ENCODE data around the gene SORCS2.

Gene SORCS2

GRCh38 chr4:7771541-7772507, 579.5 kb downstream of the SORCS2 start:
- no peaks in the 10 kb centered on the region for H3K27me3 Mint-ChIP-seq
- no peaks in the 10 kb centered on the region for H3K9me3 Mint-ChIP-seq
- peaks cover 30% of the 10 kb centered on the region for H3K4me1 Mint-ChIP-seq (ENCODE audit: low read depth)
- H3K36me3 Mint-ChIP-seq (ENCODE audit: low read depth) = peaks cover 84% of the 10 kb centered on the region
- H3K27ac Mint-ChIP-seq = peak overlapping the region; percentile 55
- no peak overlapping the region for H3K4me3 Mint-ChIP-seq
- no peak for DNase-seq

DNA sequence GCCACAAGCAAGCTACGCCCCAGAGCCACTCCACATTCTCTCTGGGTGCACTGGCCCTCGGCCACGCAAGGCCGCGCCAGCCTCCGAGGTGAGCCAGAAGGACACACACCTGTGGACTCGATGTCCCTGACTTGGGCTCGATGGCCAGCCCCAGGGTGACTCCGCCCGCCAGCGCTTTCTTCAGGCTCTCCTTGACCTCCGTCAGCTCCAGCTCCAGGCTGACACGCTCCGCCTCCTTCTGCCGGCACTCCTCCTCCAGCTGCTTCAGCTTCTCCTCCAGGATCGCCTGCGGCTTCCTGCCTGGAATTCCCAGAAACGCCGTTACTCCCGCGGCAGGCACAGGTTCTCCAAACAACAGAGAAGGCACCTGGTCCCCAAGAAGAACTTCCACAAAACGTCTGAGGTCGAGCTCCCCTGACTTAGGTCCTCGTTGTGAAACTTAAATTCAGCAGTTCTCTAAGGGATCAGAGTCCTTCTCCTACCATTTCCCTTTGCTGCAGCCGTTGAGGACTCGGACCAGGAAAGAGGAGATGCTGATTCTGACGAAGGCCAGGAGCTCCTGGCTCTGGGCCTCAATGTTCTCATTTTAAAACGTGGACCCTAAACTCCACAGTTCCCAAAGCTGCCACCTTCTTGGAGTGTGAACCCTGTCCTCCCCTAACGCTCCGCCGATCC, 580.5 kb downstream of the SORCS2 start:
- Mint-ChIP-seq H3K4me1 (ENCODE audit: low read depth) (peaks cover 32% of the 10 kb centered on the region), H3K9me3 (no peaks in the 10 kb centered on the region), H3K27ac (no peak overlapping the region), H3K36me3 (ENCODE audit: low read depth) (peaks cover 83% of the 10 kb centered on the region), H3K4me3 (no peak overlapping the region), H3K27me3 (no peaks in the 10 kb centered on the region)
- DNase-seq = no peak

GRCh38 chr4:7773401-7774180, 581.3 kb downstream of the SORCS2 start:
- Mint-ChIP-seq H3K9me3 (no peaks in the 10 kb centered on the region), H3K27ac (no peak overlapping the region), H3K27me3 (no peaks in the 10 kb centered on the region), H3K4me3 (no peak overlapping the region), H3K4me1 (ENCODE audit: low read depth) (peaks cover 36% of the 10 kb centered on the region), H3K36me3 (ENCODE audit: low read depth) (peaks cover 83% of the 10 kb centered on the region)
- no peak for DNase-seq

- no peak for DNase-seq
- Mint-ChIP-seq H3K9me3 (no peaks in the 10 kb centered on the region), H3K4me1 (ENCODE audit: low read depth) (peaks cover 46% of the 10 kb centered on the region), H3K27me3 (no peaks in the 10 kb centered on the region), H3K27ac (no peak overlapping the region), H3K36me3 (ENCODE audit: low read depth) (peaks cover 81% of the 10 kb centered on the region), H3K4me3 (no peak overlapping the region)
These were observed 582.3 kb downstream of the SORCS2 start for GRCh38 chr4:7774301-7775294.

DNA sequence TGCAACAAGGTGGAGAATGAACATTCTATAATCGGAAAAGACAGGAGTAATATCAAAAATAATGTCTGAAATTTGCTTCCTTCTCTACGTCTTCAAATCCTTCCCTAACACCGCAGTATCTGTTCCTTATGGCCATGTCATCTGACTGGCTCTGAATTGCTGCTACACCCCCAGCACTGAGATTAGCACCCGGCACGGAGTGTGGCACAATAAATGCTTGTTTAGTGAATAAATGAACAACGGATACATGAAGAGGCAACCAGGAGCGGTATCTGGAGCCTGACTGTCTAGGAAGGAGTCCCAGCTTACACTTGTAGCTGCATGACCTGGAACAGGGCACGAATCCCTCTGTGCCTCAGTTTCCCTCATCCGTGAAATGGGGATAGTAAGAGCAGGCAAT, 583.1 kb downstream of the SORCS2 start:
- H3K4me3 Mint-ChIP-seq = no peak overlapping the region
- no peaks in the 10 kb centered on the region for H3K9me3 Mint-ChIP-seq
- peaks cover 76% of the 10 kb centered on the region for H3K36me3 Mint-ChIP-seq (ENCODE audit: low read depth)
- DNase-seq = no peak
- H3K4me1 Mint-ChIP-seq (ENCODE audit: low read depth) = peaks cover 44% of the 10 kb centered on the region
- no peaks in the 10 kb centered on the region for H3K27me3 Mint-ChIP-seq
- H3K27ac Mint-ChIP-seq = no peak overlapping the region

DNA sequence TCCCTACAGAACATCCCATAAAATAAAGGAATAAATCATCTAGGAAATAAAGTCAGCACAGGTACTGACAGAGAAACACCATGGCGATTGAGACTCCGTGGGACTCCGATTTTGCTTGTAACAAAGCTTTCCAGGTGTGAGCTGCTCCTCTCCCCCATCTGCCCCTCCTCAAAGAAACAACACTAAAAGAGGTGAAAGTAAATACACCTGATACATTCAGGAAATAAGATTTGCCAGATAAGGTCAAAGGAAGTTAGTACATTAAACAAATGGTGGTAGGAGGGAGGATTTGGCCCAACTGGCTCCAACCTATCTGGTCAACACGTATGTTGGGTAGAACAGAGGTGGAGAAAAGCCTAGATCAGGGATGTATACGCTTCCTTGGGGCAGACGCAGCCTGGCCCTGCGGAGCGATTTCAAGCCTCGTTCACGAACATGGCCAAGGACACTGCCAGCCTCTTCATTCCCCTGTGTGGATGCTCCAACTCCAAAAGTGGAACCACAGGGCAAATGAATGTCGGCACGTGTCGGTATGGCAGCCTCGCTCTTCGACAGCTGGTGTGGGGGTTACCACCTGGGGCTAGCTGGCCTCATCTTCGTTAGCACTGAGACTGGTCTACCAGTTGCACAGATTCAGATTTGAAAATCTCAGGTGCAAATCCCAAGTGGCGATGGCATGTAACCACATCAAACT, 584.8 kb downstream of the SORCS2 start:
- DNase-seq = no peak
- no peak overlapping the region for H3K27ac Mint-ChIP-seq
- peaks cover 64% of the 10 kb centered on the region for H3K36me3 Mint-ChIP-seq (ENCODE audit: low read depth)
- peaks cover 45% of the 10 kb centered on the region for H3K4me1 Mint-ChIP-seq (ENCODE audit: low read depth)
- H3K27me3 Mint-ChIP-seq = no peaks in the 10 kb centered on the region
- no peaks in the 10 kb centered on the region for H3K9me3 Mint-ChIP-seq
- no peak overlapping the region for H3K4me3 Mint-ChIP-seq

- no peaks in the 10 kb centered on the region for H3K27me3 Mint-ChIP-seq
- peak overlapping the region; percentile 11 for H3K27ac Mint-ChIP-seq
- H3K4me3 Mint-ChIP-seq = no peak overlapping the region
- no peaks in the 10 kb centered on the region for H3K9me3 Mint-ChIP-seq
- H3K4me1 Mint-ChIP-seq (ENCODE audit: low read depth) = peaks cover 48% of the 10 kb centered on the region
- DNase-seq = no peak
- H3K36me3 Mint-ChIP-seq (ENCODE audit: low read depth) = peaks cover 59% of the 10 kb centered on the region
These were observed 585.7 kb downstream of the SORCS2 start for GRCh38 chr4:7777871-7778509.

GRCh38 chr4:7778510-7779431, 586.4 kb downstream of the SORCS2 start:
- Mint-ChIP-seq H3K9me3 (no peaks in the 10 kb centered on the region), H3K27me3 (no peaks in the 10 kb centered on the region), H3K36me3 (ENCODE audit: low read depth) (peaks cover 56% of the 10 kb centered on the region), H3K4me1 (ENCODE audit: low read depth) (peaks cover 54% of the 10 kb centered on the region), H3K4me3 (no peak overlapping the region), H3K27ac (peak overlapping the region; percentile 58)
- DNase-seq = no peak

GRCh38 chr4:7779432-7779768, 587.1 kb downstream of the SORCS2 start:
- Mint-ChIP-seq H3K9me3 (no peaks in the 10 kb centered on the region), H3K4me1 (ENCODE audit: low read depth) (peaks cover 56% of the 10 kb centered on the region), H3K27ac (peak overlapping the region; percentile 58), H3K36me3 (ENCODE audit: low read depth) (peaks cover 53% of the 10 kb centered on the region), H3K4me3 (no peak overlapping the region), H3K27me3 (no peaks in the 10 kb centered on the region)
- no peak for DNase-seq

DNA sequence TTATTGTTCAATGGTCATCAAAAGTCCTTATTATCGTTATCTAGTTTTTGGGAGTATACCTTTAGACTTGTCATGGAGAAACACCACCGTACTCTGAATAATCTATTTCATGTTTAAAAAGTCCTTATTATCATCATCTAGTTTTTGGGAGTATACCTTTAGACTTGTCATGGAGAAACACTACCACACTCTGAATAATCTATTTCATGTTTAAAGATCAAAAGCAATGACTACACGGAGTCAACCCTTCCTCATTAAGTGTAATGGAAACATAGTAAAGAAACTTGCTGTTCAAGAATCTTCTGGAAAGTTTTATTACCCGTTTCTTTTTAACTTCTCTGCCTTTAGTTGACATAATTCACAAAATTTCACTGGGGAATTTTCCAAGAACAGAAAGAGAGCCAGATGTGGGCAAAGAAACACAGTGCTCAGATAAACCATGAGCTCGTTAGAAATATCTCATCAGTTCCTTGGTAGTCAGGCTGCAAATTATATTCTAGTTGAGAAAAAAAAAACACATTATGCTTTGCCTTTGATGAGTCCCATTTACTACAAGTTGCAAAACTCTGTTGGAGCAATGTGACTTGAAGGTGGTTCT, 588.5 kb downstream of the SORCS2 start:
- Mint-ChIP-seq H3K9me3 (no peaks in the 10 kb centered on the region), H3K4me1 (ENCODE audit: low read depth) (peaks cover 64% of the 10 kb centered on the region), H3K4me3 (peak overlapping the region; percentile 16), H3K27ac (peak overlapping the region; percentile 96), H3K36me3 (ENCODE audit: low read depth) (peaks cover 57% of the 10 kb centered on the region), H3K27me3 (no peaks in the 10 kb centered on the region)
- no peak for DNase-seq

GRCh38 chr4:7781366-7781765, 589.0 kb downstream of the SORCS2 start:
- Mint-ChIP-seq H3K4me1 (ENCODE audit: low read depth) (peaks cover 64% of the 10 kb centered on the region), H3K4me3 (peak overlapping the region; percentile 16), H3K36me3 (ENCODE audit: low read depth) (peaks cover 58% of the 10 kb centered on the region), H3K9me3 (no peaks in the 10 kb centered on the region), H3K27me3 (no peaks in the 10 kb centered on the region), H3K27ac (peak overlapping the region; percentile 96)
- peak; percentile 60 for DNase-seq

DNA sequence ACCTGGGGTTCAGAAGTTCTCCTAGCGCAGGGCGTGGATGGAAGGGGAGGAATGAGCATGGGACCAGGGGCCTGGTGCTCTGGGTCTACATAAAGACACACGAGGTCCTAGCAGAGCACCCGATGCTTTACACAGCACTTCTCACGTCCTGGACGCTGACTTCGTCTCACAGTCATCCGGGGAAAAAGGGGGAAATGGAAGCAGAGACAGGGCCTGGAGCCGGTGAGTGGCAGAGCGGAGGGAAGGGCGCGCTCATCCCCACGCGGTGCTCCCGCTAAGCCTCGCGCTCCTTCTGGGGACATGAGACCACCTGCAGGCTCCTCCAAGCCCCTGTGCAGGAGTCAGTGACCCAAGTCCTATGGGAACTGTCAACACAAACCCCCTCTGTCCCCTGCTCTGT, 589.7 kb downstream of the SORCS2 start:
- peak overlapping the region; percentile 16 for H3K4me3 Mint-ChIP-seq
- DNase-seq = no peak
- no peaks in the 10 kb centered on the region for H3K27me3 Mint-ChIP-seq
- H3K36me3 Mint-ChIP-seq (ENCODE audit: low read depth) = peaks cover 54% of the 10 kb centered on the region
- peak overlapping the region; percentile 96 for H3K27ac Mint-ChIP-seq
- peaks cover 64% of the 10 kb centered on the region for H3K4me1 Mint-ChIP-seq (ENCODE audit: low read depth)
- H3K9me3 Mint-ChIP-seq = no peaks in the 10 kb centered on the region
